Right lobe of liver (tissue), 4 donors: ENCODE results near the gene DLX2.

Experiments
- CTCF ChIP-seq, 4 donors: fragments of 200-600 bp in 3 of 4; fragments of 450-650 bp in 1 of 4; IDR thresholded peaks; one replicate each; pipeline versions ENCODE4 v1.5.1 to v1.8.0; 2016 to 2022; ENCODE audit warnings: antibody characterized with exemption in 4 of 4, mild to moderate bottlenecking in 2 of 4
- POLR2A ChIP-seq: fragments of 450-650 bp; IDR thresholded peaks from one replicate; pipeline ENCODE4 v1.6.1; 2017; ENCODE audit warnings: antibody characterized with exemption, mild to moderate bottlenecking
- donor health status: DM: no; HTN: no; CAD: no.
- donor health status: DM: no; HTN: no; CAD: no.
- donor health status: DM: no; HTN: yes; CAD: no.

- TF ChIP-seq CTCF (IDR thresholded peaks at IDR 0.05) (no peak), POLR2A (no peak)
Measured at GRCh38 chr2:172080641-172081220, 22.0 kb downstream of the DLX2 start.
